Left kidney (tissue), 8 donors: ENCODE results near the gene FZD10. TPM values are rescaled to one million over a fixed set of nuclear protein-coding genes. Genes with fewer than 3 reads are reported as not detected.

ENCODE experiments used
- DNase-seq: peaks from one replicate; pipeline ENCODE4 v3.0.0-alpha.2; 2013
- long read RNA-seq, 8 donors: transcript quantifications; one replicate each; lab custom pipeline, GENCODE V29; 2026
- polyA plus RNA-seq: library from polyadenylated mRNA; unstranded; fragments of 120-200 nt; gene quantifications from one replicate; pipeline ENCODE4 v1.2.1, GENCODE V29; 2013; ENCODE audit not compliant: insufficient read length

The FZD10 gene
- 3.2 TPM for polyA plus RNA-seq
- long read RNA-seq, donor 1, transcript FZD10-202 (1 exons, 3,282 nt), result major isoform, 6 of 6 reads
- long read RNA-seq, donor 1, partial matches to known transcripts, result 0 of 6 reads
- long read RNA-seq, donor 1, other reads (novel, unspliced or antisense), result 0 of 6 reads
- long read RNA-seq, donor 2, transcript FZD10-202 (1 exons, 3,282 nt), result major isoform, 6 of 6 reads
- long read RNA-seq, donor 2, partial matches to known transcripts, result 0 of 6 reads
- long read RNA-seq, donor 2, other reads (novel, unspliced or antisense), result 0 of 6 reads
- long read RNA-seq, donor 3, transcript FZD10-202 (1 exons, 3,282 nt), result major isoform, 6 of 6 reads
- long read RNA-seq, donor 3, partial matches to known transcripts, result 0 of 6 reads
- long read RNA-seq, donor 3, other reads (novel, unspliced or antisense), result 0 of 6 reads
- long read RNA-seq, donor 4, partial matches to known transcripts, result 0 of 1 reads
- long read RNA-seq, donor 4, other reads (novel, unspliced or antisense), result 0 of 1 reads
- long read RNA-seq, donor 5, transcript FZD10-202 (1 exons, 3,282 nt), result major isoform, 7 of 7 reads
- long read RNA-seq, donor 5, partial matches to known transcripts, result 0 of 7 reads
- long read RNA-seq, donor 5, other reads (novel, unspliced or antisense), result 0 of 7 reads
- long read RNA-seq, donor 6, transcript FZD10-202 (1 exons, 3,282 nt), result major isoform, 14 of 14 reads
- long read RNA-seq, donor 6, partial matches to known transcripts, result 0 of 14 reads
- long read RNA-seq, donor 6, other reads (novel, unspliced or antisense), result 0 of 14 reads
- long read RNA-seq, donor 7, transcript FZD10-202 (1 exons, 3,282 nt), result major isoform, 10 of 10 reads
- long read RNA-seq, donor 7, partial matches to known transcripts, result 0 of 10 reads
- long read RNA-seq, donor 7, other reads (novel, unspliced or antisense), result 0 of 10 reads
- long read RNA-seq, donor 8, transcript FZD10-202 (1 exons, 3,282 nt), result major isoform, 5 of 5 reads
- long read RNA-seq, donor 8, partial matches to known transcripts, result 0 of 5 reads
- long read RNA-seq, donor 8, other reads (novel, unspliced or antisense), result 0 of 5 reads

- DNase-seq, result peak; percentile 76
These were observed at the start of gene FZD10 for GRCh38 chr12:130162267-130162666. Gene FZD10, plus strand, starts transcription at chr12:130162464. Its CDS starts 479 bp downstream, at chr12:130162943.

- no peak for DNase-seq
These were observed 47.3 kb upstream of the FZD10 start for GRCh38 chr12:130114952-130115351.

- no peak for DNase-seq
These were observed 46.6 kb upstream of the FZD10 start for GRCh38 chr12:130115646-130116045.

- DNase-seq, result no peak
These were observed 45.5 kb upstream of the FZD10 start for GRCh38 chr12:130116791-130117190.

GRCh38 chr12:130117233-130117632, 45.0 kb upstream of the FZD10 start:
- no peak for DNase-seq

- no peak for DNase-seq
These were observed 44.6 kb upstream of the FZD10 start for GRCh38 chr12:130117701-130118100.

- no peak for DNase-seq
These were observed 44.1 kb upstream of the FZD10 start for GRCh38 chr12:130118181-130118580.

- no peak for DNase-seq
These were observed 42.9 kb upstream of the FZD10 start for GRCh38 chr12:130119241-130119861.

- no peak for DNase-seq
These were observed 42.1 kb upstream of the FZD10 start for GRCh38 chr12:130120012-130120805.

GRCh38 chr12:130121226-130122000, 40.9 kb upstream of the FZD10 start:
- no peak for DNase-seq

GRCh38 chr12:130122356-130122755, 39.9 kb upstream of the FZD10 start:
- DNase-seq, result no peak

GRCh38 chr12:130124106-130124505, 38.2 kb upstream of the FZD10 start:
- no peak for DNase-seq

- DNase-seq, result no peak
These were observed 37.5 kb upstream of the FZD10 start for GRCh38 chr12:130124605-130125244.

- DNase-seq, result no peak
These were observed 36.2 kb upstream of the FZD10 start for GRCh38 chr12:130126023-130126432.

- no peak for DNase-seq
These were observed 34.7 kb upstream of the FZD10 start for GRCh38 chr12:130127532-130127911.

- DNase-seq, result no peak
These were observed 34.1 kb upstream of the FZD10 start for GRCh38 chr12:130127912-130128789.

- no peak for DNase-seq
These were observed 33.2 kb upstream of the FZD10 start for GRCh38 chr12:130128790-130129735.

GRCh38 chr12:130130346-130130745, 31.9 kb upstream of the FZD10 start:
- DNase-seq, result no peak
